Activated CD4-positive, alpha-beta T cell treated with anti-CD3 and anti-CD28 coated beads, Interleukin-2, amount 50 U/mL, for 48 hours (primary cell): ENCODE measurements around the gene RAB15.

Experiments used
- DNase-seq, 2 experiments: peaks; one replicate each; pipeline ENCODE4 v3.0.0-alpha.2; 2020

The RAB15 gene

DNA sequence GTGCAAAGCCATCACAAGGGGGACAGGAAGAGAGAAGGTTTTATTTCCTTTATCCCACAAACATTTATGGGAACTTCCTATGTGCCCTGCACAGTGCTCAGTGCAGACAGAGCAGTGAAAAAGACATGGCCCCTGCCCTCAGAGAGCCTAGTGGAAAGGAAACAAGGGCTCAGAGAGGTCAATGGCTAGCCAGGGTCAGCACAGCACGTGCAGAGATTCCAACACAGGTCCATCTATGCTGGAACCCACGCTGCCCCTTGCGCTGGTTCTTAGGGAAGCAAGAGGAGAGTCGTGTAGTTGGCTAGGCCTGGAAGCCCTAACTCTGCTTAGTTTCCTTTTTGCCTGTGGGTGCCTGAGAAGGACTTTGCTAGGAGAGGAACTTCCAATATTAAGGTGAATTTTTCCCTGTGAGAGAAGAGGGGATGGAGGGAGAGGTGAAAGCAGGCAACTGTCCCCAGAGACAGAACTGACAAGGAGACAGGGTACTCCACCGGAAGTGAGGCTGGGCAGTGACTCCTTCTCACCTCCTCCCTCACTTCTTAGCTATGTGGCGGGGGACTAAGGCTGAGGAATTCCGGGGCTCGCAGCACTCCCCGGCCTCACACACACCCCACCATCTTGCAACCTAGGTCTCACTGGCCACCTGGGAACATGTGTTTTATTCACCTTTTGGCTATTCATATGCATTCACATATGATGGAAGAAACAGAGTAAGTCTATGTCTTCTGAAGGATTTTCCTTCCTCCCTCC is 17.5 kb downstream of the RAB15 start:
- DNase-seq: no peak

GRCh38 chr14:64953661-64954060 is 18.5 kb downstream of the RAB15 start:
- no peak for DNase-seq

DNA sequence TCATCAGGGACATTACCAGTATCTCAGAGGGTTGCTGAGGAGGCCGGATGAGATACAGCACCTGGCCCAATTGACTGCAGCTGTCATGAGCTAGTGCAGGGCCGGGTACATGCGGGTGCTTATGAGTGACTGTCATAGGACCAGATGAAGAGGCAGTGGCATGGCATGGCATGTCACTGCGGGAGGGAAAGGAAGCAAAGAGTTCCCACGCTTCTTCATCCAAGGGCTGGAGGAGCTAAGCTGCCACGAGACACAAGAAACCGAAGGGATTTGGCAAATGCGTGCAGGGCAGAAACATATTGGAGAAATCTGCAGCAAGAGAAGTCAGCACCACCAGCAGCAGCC is 18.9 kb downstream of the RAB15 start:
- DNase-seq: no peak

GRCh38 chr14:64952598-64953309 is 19.4 kb downstream of the RAB15 start:
- DNase-seq: no peak

DNA sequence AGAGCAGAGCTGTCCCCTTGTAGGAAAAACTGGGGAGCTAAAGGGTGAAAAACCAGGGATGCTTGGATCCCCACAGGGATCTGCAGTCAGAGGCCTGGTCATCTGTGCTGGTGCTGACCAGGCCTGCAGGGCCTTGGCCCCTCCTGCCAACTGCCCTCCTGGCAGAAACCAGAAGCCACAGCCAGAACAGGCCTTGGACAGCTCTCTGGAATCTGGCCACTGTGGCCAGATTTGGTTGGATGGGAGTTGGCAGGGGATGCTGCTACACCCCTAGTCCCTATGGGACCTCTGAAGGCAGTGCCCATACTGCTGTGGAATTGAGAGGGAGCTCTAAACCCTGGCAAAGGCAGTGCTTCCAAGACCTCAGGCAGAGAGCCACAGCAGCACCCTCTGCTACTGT is 20.4 kb downstream of the RAB15 start:
- DNase-seq: no peak

- no peak for DNase-seq
These were observed 20.8 kb downstream of the RAB15 start for GRCh38 chr14:64951291-64951690.

DNA sequence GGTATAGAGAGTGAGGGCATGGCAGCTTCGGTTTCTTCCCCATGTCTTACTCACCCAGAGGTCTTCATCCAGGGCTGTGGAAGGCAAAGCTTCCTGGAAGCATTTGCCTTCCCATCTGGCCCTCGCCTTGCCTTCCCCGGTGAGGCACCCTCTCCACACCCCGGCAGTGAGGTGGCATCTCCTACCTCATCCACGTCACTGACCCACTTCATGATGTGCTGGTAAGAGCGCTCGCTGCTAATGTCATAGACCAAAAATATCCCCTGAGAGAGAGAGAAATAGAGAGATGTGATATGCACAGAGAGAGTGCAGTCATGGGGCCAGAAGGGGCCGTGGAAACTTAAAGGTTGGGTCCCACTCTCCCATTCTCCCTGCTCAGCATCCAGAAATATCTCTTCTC is 21.2 kb downstream of the RAB15 start:
- DNase-seq: no peak

DNA sequence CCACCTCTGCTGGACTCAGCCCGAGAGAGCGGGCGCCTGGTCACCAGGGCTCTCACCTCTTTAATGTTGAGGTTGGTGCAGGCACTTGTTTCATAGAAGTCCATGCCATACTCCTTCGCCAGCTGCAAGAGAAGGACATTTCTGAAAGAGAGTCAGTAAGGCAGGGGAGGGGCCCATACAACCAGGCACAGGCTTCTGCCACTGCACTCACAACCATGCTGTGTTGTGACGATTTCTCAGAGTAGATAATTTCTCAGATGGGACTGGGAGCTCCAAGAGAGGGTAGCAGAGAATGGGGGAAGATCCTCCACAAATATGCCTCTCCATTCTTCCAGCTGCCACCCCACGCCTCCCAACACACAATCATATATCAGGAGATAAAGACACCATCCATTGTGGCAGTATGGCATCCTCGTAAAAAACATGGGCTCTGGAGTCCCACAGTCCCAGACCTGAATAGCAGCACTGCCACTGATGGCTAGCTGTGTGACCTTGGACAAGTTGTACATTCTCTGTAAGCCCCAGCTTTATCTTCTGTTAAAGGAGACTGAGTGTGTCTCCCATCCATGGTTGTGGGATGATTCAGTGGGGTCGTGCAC is 23.4 kb downstream of the RAB15 start:
- DNase-seq: no peak

DNA sequence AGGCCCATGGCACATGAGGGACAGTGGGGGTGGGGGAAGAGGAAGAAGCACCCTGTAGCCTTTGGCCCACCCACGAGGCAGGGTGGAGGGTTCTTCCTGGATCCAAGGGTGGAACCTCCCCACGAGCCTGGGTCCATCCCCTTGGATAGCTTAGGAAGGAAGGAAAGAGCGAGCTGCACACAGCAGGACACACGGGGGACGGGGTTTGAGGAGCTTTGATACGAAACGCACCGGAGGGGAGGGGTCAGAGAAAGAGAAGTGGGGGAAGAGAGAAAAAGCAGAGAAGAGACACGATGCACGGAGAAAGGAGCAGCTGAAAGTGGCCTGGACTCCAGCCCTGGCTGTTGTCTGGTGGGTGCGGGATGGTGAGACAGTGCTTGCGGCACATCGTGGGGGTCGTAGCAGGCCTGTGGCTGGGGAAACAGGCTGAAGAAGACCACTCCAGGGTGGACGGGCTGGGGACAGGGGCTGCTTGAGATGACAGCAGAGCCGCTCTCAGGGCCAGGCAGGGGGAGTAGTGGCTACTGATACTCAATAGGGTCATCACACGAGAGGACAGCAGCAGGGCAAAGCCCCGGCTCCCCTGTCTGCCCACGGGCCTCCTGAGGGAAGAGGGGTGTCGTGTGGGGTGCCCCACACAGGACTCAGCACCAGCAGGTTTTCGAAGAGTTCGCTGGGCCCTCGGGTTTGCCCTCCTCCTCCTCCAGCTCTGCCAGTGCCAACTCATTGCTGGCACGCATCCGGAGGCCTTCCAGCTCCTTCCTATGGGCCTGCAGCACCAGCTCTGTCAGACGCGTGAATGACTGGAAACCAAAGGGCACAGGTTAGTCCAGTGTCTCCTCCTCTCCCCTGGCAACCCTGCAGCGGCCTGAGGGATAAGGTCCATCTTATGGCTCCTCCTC is 24.2 kb downstream of the RAB15 start:
- no peak for DNase-seq

DNA sequence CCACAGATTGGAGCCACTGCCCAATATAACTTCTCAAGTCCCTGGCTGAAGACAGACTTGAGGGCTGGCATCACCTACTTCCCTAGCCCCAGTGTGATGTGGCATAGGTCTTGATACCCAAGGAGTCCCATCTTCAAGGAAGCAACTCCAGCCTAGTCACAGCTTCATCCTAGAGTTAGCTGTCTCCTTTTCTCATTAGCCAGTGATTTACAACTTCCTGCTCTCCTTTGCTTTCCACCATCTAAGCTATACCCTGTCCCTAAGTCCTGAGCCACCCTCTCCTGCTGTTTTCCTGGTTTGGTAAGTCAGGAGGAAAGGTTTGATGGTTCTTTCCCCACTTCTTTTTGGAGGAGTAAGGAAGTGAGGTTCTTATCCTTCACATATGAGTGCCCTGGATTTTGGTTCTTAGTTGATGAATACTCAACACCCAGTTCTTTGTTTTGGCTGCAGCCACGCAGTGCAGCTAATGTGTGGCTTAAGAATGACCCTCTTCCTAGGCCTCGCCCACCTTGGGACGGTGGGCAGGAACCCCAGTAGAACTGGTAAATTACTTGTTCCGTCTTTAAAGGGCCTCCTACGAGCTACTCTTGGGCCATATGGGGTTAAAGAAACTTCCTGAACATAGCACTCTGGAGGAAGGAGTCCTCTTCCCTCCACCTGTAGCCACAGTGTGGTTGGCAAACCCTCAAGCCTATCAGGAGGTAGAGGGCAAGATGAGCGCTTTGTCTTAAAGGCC is 25.7 kb downstream of the RAB15 start:
- no peak for DNase-seq

DNA sequence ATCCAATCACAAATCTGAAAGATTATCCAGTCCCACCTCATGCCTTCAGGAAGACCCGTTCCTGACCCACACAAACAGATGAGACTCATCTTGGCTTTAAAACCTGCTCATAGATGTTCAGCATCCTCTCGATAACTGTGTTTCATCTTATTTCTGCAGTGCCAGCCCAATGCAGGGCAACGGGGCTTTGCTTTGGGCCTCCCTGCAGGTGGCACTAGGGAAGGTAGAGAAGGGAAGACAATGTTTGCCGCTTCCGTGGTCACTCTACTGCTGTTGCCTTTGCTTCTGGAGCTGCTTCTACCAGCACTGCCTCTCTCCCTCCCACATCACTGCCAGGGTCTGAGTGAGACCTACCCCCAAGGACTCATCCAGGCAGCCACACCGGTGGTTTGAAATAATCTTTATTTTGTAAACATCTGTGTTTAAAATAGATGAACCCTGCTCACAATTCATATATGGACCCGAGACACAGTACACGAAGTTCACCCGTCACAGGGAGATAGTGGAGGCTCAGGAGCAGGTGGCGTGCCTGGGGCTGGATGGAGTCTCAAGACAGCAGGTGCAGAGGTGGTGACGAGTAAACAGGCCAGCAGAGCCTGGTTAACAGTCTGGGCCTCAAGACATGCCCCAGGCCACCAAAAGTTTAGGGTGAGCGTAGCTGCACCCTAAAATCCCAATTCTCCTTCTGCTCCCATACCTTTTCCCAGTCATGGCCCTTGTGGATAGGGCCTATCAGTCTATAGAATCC is 26.5 kb downstream of the RAB15 start:
- DNase-seq: no peak

DNA sequence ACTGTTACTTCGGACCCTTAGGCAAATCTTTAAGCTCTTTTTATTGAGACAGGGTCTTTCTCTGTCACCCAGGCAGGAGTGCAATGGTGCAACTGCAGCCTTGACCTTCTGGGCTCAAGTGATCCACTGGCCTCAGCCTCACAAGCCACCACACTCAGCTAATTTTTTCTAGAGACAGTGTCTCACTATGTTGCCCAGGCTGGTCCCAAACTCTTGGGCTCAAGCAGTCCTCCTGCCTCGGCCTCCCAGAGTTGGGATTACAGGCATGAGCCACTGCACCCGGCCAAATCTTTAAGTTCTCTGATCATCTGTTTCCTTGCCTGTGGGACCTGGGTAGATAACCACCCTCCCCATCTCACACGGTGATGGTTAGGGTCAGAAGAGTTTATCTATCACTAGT is 27.3 kb downstream of the RAB15 start:
- DNase-seq: no peak

DNA sequence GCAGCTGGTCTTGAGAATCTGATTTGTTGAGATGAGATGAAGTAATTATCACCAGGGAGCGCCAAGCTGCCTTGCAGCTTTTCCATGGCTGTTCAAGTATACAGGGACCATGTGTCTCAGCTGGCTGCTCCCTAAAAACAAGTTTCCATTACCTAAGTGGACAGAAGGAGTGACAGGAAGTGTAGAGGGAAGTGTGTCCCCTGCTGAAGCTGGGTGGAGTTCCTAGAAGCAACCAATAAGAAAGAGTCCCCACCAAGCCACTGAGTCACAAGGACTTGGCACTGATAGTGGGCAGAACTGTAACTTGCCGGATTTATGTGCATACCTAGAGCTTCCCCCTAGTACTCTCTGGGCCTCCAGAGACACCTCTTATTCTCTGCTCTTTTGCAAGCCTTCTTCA is 28.1 kb downstream of the RAB15 start:
- no peak for DNase-seq

DNA sequence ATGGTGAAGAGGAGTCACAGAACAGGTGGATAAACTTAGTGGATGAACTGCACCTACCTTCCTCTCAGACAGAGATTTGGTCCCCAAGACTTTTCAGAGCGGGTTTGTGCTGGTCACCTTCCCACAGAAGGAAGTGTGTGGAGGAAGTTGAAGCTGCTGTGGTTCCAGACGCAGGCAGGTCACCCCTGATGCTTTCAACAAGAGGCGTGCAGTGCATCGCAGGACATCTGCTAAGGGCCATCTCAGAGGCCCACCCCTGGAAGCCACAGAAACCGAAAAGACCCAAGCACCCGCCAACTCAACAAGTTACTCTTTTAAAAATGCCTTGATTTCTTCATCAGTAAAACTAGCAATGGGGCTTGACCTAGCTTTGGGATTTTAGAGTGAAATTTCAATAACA is 28.6 kb downstream of the RAB15 start:
- DNase-seq: no peak

DNA sequence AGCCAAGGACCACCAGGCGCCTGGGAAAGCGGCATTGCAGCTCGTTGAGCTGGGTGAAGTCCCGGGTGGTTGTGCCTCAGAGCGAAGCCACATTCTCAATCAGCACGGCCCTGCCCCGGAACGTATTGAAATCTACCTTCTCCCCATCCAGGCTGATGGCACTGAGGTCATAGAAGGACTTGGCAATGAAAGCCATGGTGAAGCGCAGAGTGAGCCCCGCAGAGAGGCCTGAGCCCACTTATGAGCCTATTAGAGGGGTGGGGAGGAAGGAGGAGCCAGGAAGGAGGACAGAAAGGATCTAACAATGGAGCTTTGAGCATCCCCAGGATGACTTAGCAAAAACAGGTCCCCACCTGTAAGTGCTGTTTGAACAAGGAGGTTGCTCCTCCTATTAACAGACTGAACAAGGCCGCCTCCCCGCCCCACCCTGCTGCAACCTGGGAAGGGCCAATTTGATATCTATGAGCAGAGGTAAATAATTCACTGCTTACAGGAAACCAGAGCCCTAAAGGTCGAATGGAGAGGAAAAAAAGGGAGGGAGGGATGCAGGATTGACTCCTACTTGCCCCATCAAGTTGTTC is 29.5 kb downstream of the RAB15 start, which contains the start of gene GPX2:
Gene GPX2 (minus strand): TSS at position 215 of the 581 bp plus-strand sequence. CDS start 19 bp downstream, at position 196.
- DNase-seq: no peak

GRCh38 chr14:64940336-64940910 is 31.7 kb downstream of the RAB15 start:
- no peak for DNase-seq

DNA sequence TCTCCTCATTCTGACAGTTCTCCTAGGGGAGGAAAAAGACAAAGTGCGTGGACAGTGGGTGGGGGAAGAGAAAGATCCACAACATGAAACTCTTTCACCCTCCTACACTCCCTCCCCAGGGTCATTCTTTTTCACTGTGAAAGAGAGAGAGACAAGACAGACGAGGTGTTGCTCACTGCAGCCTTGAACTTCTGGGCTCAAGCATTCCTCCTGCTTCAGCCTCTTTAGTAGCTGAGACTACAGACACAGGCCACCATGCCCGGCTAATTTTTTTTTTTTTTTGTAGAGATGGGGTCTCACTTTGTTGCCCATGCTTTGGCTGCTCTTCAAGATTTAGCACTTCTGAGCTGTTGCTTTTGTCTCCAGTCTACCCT is 32.3 kb downstream of the RAB15 start:
- no peak for DNase-seq

DNA sequence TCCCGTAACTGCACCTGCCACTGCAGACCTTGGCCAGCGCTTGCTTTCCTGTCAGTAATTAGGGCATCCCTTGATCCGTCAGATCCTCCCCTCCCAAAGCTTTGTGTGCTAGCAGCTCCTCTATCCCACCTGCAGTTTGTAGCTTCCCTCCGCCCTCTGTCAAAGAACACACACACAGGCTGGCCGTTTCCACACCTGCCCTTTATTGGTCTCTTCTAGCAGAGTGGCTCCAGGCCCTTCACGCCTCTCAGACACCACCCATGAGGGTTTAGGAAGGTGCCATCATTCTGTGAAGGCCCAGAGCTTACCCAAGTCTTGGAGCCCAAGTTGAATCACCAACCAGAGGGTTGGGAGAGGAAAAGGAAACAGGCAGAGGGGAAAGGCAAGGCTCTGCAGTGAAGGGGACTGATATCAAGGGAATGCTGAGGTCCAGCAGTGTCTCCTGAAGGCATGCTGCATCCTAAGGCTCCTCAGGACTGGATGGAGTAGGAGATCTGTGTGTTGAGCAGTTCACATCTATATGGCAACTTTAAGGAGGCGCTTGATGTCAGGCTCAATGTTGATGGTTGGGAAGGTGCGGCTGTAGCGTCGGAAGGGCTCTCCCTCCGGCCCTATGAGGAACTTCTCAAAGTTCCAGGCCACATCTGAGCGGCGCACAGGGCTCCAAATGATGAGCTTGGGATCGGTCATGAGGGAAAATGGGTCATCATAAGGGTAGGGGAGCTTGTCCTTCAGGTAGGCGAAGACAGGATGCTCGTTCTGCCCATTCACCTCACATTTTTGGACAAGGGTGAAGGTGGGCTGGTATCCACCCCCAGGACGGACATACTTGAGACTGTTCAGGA is 32.9 kb downstream of the RAB15 start:
- no peak for DNase-seq

DNA sequence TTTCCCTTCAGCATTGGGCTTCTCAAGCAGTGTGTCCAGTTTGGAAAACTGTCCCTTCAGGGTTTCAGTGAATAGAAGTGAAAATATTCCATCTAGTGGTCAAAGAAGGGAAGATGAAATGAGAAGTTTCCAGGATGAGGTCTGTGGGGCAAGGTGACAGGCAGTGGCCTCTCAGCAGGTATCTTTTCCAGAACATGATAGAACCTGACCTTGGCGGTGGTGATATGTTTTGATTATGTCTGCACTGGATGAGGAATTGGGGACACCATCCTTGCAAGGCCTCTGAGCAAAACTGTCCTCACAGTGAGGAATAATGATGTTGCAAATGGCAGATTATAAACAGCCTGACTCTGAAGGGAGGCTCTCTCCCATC is 34.3 kb downstream of the RAB15 start:
- no peak for DNase-seq
